ENCODE data around the gene GLB1L.

DNA sequence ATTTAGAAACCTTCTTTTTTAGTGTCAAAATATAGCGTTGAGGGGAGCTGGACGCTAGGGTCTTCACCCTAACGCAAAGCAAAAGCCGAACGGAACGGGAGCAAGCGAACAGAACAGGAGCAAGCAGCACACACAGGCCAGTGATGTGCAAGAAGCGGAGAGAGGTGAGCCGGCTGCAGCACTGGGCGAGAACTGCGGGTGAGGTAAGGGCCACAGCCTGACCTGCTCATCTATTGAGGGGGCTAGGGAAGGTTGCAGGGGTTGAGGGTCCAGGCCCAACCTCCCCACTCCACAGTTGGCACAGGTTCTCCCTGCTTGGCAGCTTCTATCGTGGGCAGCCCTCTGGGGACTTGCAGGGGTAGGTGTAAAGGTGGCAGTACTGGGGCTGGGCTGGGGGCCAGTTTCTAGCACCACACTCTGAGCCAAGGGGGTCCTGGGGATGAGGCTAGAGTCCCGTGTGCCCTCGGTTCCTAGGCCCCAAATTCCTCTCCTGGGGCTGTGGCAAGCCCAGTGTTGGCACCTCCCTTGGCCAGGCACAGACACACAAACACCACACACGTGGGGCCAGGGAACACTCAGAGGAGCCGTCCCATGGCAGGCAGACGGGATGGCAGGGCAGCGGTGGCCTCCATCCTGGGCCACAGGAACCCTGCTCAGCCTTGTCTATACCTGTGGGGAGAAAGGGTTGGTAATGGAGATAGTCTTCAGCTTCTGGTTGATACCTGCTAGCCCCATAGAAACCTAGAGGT lies 25.3 kb downstream of the GLB1L start:
- TF ChIP-seq, protein P1, sequence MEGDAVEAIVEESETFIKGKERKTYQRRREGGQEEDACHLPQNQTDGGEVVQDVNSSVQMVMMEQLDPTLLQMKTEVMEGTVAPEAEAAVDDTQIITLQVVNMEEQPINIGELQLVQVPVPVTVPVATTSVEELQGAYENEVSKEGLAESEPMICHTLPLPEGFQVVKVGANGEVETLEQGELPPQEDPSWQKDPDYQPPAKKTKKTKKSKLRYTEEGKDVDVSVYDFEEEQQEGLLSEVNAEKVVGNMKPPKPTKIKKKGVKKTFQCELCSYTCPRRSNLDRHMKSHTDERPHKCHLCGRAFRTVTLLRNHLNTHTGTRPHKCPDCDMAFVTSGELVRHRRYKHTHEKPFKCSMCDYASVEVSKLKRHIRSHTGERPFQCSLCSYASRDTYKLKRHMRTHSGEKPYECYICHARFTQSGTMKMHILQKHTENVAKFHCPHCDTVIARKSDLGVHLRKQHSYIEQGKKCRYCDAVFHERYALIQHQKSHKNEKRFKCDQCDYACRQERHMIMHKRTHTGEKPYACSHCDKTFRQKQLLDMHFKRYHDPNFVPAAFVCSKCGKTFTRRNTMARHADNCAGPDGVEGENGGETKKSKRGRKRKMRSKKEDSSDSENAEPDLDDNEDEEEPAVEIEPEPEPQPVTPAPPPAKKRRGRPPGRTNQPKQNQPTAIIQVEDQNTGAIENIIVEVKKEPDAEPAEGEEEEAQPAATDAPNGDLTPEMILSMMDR (IDR thresholded peaks at IDR 0.05), result no peak
- no peak for TF ChIP-seq ZFX (IDR thresholded peaks at IDR 0.05; ENCODE audit: borderline replicate concordance)

All from 22Rv1 (cell line).